ENCODE measurements around the gene AKAP8L. TPM values are rescaled to one million over a fixed set of nuclear protein-coding genes. Genes with fewer than 3 reads are reported as not detected.
"Not testable (repeated sequence)": the region's sequence is repeated elsewhere in the genome, so short reads cannot be mapped to it uniquely, and the experiment has no call there.

The AKAP8L gene
- total RNA-seq, 1 donor from 2014 or later, result 70.8 TPM

GRCh38 chr19:15352535-15352934 lies 66.3 kb downstream of the AKAP8L start:
- DNase-seq, result not testable (repeated sequence)

GRCh38 chr19:15341328-15341727 lies 77.5 kb downstream of the AKAP8L start:
- DNase-seq, result not testable (repeated sequence)

GRCh38 chr19:15340086-15340485 lies 78.7 kb downstream of the AKAP8L start:
- no peak for DNase-seq

- no peak for DNase-seq
Measured at GRCh38 chr19:15337202-15337601, 81.6 kb downstream of the AKAP8L start.

GRCh38 chr19:15335992-15336391 lies 82.8 kb downstream of the AKAP8L start:
- DNase-seq, result not testable (repeated sequence)

- peak; percentile 74 for DNase-seq
Measured at GRCh38 chr19:15332311-15332996, 86.3 kb downstream of the AKAP8L start, which contains the start of gene BRD4. TSS of gene BRD4 (minus strand) at chr19:15332539. CDS start at chr19:15273099, 59,440 bp downstream.

GRCh38 chr19:15331419-15332310 lies 87.1 kb downstream of the AKAP8L start:
- peak; percentile 55 for DNase-seq

GRCh38 chr19:15330801-15331418 lies 87.9 kb downstream of the AKAP8L start:
- peak; percentile 62 for DNase-seq

Other genes with a start within 250 kb of the AKAP8L start
- 0.84 and 2.0 TPM in 2 replicates for gene NOTCH3, start 218.0 kb downstream of the AKAP8L start, total RNA-seq
- gene EPHX3, start 186.5 kb downstream of the AKAP8L start, total RNA-seq, result under 0.01 and 0.09 TPM in 2 replicates
- 10.9 and 21.3 TPM in 2 replicates for gene BRD4, start 86.4 kb downstream of the AKAP8L start, total RNA-seq
- 19.9 and 24.2 TPM in 2 replicates for gene AKAP8, start 39.2 kb downstream of the AKAP8L start, total RNA-seq
- 9.2 and 14.7 TPM in 2 replicates for gene WIZ, start 31.0 kb upstream of the AKAP8L start, total RNA-seq
- 24.0 and 24.8 TPM in 2 replicates for gene RASAL3, start 45.6 kb upstream of the AKAP8L start, total RNA-seq
- 0.05 TPM in 1 of 2 replicates, not detected in the other for gene PGLYRP2, start 60.5 kb upstream of the AKAP8L start, total RNA-seq
- not detected in 2 replicates for gene CYP4F22, start 89.5 kb upstream of the AKAP8L start, total RNA-seq
- not detected in 2 replicates for gene CYP4F8, start 196.2 kb upstream of the AKAP8L start, total RNA-seq
- gene CYP4F3, start 221.9 kb upstream of the AKAP8L start, total RNA-seq, result not detected in 2 replicates

Data from dermis blood vessel endothelial cell (primary cell).